HG03135 (cell line): ENCODE results near the gene HOXB8.

Source experiments
- ATAC-seq: cut with Tn5 transposase; IDR thresholded peaks from one replicate; pipeline ENCODE4 v1.9.1; 2021; ENCODE audit warnings: mild to moderate bottlenecking, moderate library complexity; ENCODE audit not compliant: unreplicated experiment

The HOXB8 gene

GRCh38 chr17:48569674-48570324 lies 45.3 kb downstream of the HOXB8 start:
- ATAC-seq, result no peak

DNA sequence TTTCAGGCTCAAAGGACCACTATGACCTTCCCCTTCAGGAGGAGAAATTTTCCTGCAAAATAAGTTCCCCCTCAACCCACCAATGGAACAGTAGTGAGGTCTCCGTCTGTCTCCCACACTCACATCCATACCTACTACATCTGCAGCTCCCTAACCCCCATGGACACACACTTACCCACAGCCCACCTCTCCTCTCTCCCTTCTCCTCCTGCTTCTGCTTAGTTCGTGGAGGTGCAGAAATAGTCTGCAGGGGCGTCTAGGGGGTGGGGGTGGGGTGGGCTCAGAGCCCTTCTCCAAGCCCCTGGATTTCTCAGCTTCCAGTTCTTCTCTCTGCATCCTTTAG lies 45.9 kb downstream of the HOXB8 start:
- no peak for ATAC-seq

- no peak for ATAC-seq
Measured at GRCh38 chr17:48568499-48569239, 46.4 kb downstream of the HOXB8 start.

DNA sequence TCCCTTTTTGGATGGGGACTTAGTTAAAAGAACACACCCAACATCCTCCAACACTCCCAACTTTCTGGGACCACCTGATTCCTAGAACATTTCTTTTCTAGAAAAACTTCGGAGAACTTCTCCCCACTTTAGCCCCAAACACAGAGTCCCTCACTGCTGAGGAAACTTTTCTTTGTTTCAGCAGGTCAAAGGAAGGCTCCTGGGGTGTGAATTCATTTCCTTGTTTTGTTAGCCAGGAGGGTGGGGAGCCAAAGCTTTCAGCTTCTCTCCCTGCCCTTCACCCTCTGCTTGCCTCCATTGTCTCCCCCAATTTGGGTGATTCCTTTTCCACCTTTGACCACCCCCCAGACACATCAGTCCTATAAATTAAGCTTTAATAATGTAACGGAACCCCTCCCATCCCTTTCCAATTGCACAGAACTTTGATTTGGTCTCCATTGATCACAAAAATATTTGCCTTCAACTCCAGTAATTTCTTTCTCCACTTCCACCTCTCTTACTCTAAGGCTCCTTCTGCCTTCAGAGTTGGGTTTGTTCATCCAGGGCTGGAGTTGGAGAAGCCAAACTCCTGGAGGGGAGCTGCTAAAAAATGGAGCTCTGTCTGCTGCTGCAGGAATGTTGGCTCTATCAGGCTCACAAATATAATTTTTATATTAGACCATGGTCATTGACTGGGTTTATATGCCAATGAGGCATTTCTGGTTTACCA lies 47.3 kb downstream of the HOXB8 start:
- no peak for ATAC-seq

DNA sequence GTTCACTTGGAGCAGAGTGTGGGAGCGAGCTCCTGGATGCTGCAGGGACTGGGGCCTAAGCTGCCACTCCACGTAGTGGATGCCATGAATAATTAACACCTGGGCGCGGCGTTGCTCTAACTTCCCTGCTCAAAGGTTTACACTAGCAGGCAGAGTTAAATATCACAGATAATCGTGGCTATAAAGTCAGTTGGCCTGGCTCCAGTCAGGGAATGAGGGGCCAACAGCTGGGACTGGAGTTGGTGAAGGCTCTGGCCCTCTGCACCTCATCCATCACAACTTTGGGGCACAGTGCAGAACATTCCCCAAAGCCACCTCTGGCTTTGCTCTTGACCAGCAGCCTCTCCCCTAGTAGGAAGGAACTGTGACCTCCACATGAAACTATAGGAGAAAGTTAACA lies 47.9 kb downstream of the HOXB8 start:
- no peak for ATAC-seq

- ATAC-seq, result no peak
Measured at GRCh38 chr17:48566717-48567116, 48.4 kb downstream of the HOXB8 start.

DNA sequence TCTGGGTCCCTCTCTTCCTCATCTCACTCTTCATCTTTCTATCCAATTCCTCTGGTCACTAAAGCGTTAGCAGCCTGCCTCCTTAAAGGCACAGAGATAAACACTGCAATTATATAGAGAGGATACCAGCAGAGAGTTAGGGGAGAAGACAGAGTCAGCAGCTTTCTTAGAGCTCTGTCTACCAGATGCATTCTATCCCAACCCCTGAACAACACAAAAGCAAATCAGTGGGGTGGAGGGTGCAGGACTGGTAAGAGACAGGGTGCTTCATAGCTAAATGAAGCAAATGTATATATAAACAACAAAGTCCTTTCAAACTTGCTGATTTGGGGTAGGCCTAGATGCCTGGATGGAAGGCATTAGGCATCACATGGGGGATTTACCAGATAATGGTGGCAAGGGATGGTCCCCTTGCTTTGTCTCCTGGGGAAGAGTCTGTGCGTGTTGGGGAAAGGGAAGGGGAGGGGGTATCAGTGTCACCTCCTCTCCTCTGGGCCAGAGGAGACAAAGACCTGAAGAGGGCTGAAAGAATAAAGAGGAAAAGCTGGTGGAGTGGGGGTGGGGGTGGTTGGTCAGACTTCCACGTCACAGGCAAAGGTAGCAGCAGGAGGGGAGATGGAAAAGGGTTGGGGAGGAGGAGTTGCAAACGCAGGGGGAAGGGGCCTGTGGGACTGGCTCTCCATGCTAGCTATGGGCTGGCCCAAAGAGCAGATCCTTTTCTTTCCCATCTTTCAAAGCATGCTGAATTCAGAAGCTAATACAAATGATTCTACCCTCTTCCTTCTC lies 49.0 kb downstream of the HOXB8 start:
- ATAC-seq, result no peak

DNA sequence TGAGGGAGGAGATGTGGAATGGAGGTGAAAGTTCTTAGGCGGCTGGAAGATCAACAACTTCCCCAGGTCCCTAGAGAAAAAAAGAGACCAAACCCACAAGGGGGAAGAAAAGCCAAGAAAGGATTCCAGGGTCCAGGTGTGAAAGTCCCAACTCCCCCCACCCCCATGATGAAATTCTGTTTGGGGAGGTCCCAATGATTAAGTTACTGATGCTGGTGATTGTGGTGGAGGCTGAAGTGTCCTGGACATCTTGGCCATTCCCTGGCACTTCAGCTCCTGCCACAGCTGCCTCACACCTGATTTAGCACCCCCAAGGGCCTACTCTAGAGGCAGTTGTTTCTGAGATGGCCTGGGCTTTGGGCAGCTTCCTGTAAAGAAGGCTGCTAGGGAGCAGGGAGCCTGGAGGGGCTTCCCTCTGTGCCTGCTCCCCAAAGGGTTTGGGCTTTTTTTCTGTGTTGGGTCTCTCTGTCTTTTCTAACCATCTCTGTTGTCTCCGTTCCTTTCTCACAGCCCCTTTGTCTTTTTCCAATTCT lies 50.0 kb downstream of the HOXB8 start:
- ATAC-seq, result no peak

- ATAC-seq, result no peak
Measured at GRCh38 chr17:48564188-48565021, 50.7 kb downstream of the HOXB8 start.

DNA sequence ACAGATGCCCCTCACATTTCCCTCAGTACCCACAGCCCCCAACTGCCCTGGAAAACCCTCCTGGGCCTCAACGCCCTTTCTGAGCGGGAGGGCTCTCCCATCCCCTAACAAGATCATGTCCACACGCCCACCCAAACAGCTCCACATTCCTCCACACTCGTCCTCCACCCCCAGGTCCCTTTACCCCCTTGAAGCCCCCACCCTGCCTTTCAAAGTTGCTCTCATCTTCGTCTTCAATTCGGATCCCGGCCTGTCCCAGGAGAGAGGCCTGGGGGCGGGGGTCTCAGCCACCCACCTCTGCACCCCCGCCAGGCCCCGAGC lies 51.3 kb downstream of the HOXB8 start:
- no peak for ATAC-seq

- no peak for ATAC-seq
Measured at GRCh38 chr17:48563385-48563838, 51.7 kb downstream of the HOXB8 start.

- ATAC-seq, result no peak
Measured at GRCh38 chr17:48562934-48563333, 52.2 kb downstream of the HOXB8 start.
